ENCODE data around the gene PRKAG2.

DNA sequence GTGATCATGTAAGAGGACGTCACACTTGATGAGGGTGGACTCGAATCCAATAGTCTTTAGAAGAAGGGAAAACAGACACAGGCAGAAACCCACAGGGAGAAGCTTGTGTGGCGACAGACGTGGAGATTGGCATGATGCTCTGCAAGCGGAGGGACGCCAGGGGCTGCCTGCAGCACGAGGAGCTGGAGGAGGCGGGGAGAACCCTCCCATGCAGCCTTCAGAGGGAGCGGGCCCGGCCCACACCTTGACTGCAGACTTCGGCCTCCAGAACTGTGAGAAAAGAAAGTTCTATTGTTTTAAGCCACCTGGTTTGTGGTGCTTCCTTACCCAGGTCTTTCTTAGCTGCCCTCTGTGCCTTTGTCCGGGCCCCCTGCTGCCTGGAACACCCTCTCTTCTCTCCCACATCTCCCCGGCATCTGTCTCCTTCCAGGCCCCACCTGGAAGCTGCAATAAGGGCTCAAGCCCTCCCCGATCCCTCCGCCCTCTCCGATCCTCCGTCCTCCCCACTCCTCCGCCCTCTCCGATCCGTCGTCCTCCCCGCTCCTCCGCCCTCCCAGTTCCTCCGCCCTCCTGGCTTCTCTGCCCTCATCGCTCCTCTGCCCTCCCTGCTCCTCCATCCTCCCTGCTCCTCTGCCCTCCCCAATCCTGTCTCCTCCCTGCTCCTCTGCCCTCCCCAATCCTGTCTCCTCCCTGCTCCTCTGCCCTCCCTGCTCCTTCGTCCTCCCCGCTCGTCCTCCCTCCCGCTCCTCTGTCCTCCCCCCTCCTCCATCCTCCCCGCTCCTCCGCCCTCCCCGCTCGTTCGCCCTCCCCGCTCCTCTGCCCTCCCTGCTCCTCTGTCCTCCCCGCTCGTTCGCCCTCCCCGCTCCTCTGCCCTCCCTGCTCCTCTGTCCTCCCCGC lies 17.4 kb upstream of the PRKAG2 start:
- TF ChIP-seq GATA3 (IDR thresholded peaks at IDR 0.05; ENCODE audit: low read depth, low read length): no peak
- TF ChIP-seq GATA2 (IDR thresholded peaks at IDR 0.05; ENCODE audit: low read depth, low read length): no peak

Data from SH-SY5Y (cell line).